GM23338 (cell line): ENCODE results near the gene FBXO47.

Source experiments
- CREB1 ChIP-seq: fragments of 250-450 bp; sonication (Bioruptor Pico); IDR thresholded peaks from 2 replicates; pipeline ENCODE4 v1.5.0; 2020; ENCODE audit warnings: low read depth, mild to moderate bottlenecking, moderate library complexity
- EZH2 ChIP-seq: fragments of 200-600 bp; sonication (generic); IDR thresholded peaks from one replicate; pipeline ENCODE4 v1.8.0; 2017; ENCODE audit warnings: antibody characterized with exemption, mild to moderate bottlenecking, low read depth; ENCODE audit not compliant: unreplicated experiment
- EZH2phosphoT487 ChIP-seq: fragments of 200-600 bp; sonication (generic); IDR thresholded peaks from one replicate; pipeline ENCODE4 v1.8.1; 2018; ENCODE audit warnings: antibody characterized with exemption; ENCODE audit not compliant: unreplicated experiment
- JUNB ChIP-seq: IDR thresholded peaks from one replicate; pipeline ENCODE4 v1.6.1; 2016; ENCODE audit warnings: antibody characterized with exemption; ENCODE audit not compliant: unreplicated experiment
- NANOG ChIP-seq: IDR thresholded peaks from 2 replicates; pipeline ENCODE4 v1.6.1; 2016; ENCODE audit warnings: antibody characterized with exemption, borderline replicate concordance
- POLR2AphosphoS5 ChIP-seq: IDR thresholded peaks from 2 replicates; pipeline ENCODE4 v1.6.1; 2016; ENCODE audit warnings: antibody characterized with exemption, low read depth
- STAT1 ChIP-seq: IDR thresholded peaks from one replicate; pipeline ENCODE4 v1.6.1; 2016; ENCODE audit warnings: antibody characterized with exemption; ENCODE audit not compliant: unreplicated experiment
- ZNF114 ChIP-seq: fragments of 250-450 bp; sonication (Bioruptor Pico); IDR thresholded peaks from 2 replicates; pipeline ENCODE4 v1.5.0; 2020; ENCODE audit warnings: mild to moderate bottlenecking, moderate library complexity
- TF ChIP-seq, protein P1 (sequence below), 2 experiments: fragments of 200-600 bp in 1 of 2; sonication (generic) in 1 of 2; conservative IDR thresholded peaks; 2 replicates each; pipeline versions ENCODE4 v1.5.1 to v1.6.1; 2016 to 2017; ENCODE audit warnings: antibody characterized with exemption in 2 of 2, low read depth in 2 of 2, mild to moderate bottlenecking in 2 of 2, moderate library complexity in 1 of 2
- TF ChIP-seq, protein P2 (sequence below): IDR thresholded peaks from one replicate; pipeline ENCODE4 v1.6.1; 2018; ENCODE audit warnings: antibody characterized with exemption; ENCODE audit not compliant: unreplicated experiment
- TF ChIP-seq, protein P3 (sequence below): IDR thresholded peaks from 2 replicates; pipeline ENCODE4 v1.6.1; 2016; ENCODE audit warnings: antibody characterized with exemption

DNA sequence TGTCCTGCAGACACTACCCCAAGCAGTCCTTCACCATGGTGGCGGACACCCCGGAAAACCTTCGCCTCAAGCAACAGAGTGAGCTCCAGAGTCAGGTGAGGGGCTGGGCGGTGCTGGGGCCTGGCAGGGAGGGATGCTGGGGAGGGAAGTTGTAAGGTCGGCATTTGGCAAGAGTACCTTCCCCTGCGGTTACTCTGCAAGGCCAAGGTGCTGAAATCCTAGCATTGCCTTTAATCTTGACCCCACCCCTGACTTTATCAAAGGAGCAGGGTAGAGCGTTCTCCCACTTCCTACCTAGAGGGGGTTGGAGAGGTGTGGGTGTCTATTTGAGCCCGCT, 76.8 kb downstream of the FBXO47 start:
- TF ChIP-seq, protein P1, sequence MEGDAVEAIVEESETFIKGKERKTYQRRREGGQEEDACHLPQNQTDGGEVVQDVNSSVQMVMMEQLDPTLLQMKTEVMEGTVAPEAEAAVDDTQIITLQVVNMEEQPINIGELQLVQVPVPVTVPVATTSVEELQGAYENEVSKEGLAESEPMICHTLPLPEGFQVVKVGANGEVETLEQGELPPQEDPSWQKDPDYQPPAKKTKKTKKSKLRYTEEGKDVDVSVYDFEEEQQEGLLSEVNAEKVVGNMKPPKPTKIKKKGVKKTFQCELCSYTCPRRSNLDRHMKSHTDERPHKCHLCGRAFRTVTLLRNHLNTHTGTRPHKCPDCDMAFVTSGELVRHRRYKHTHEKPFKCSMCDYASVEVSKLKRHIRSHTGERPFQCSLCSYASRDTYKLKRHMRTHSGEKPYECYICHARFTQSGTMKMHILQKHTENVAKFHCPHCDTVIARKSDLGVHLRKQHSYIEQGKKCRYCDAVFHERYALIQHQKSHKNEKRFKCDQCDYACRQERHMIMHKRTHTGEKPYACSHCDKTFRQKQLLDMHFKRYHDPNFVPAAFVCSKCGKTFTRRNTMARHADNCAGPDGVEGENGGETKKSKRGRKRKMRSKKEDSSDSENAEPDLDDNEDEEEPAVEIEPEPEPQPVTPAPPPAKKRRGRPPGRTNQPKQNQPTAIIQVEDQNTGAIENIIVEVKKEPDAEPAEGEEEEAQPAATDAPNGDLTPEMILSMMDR (conservative IDR thresholded peaks at IDR 0.05; ENCODE audit: low read depth in 2 of 2): no peak
- TF ChIP-seq EZH2phosphoT487 (no peak), EZH2 (no peak), NANOG (no peak), POLR2AphosphoS5 (no peak), CREB1 (CRISPR knock-in tag) (no peak), JUNB (no peak), ZNF114 (CRISPR knock-in tag) (no peak), STAT1 (no peak)
- TF ChIP-seq, protein P2, sequence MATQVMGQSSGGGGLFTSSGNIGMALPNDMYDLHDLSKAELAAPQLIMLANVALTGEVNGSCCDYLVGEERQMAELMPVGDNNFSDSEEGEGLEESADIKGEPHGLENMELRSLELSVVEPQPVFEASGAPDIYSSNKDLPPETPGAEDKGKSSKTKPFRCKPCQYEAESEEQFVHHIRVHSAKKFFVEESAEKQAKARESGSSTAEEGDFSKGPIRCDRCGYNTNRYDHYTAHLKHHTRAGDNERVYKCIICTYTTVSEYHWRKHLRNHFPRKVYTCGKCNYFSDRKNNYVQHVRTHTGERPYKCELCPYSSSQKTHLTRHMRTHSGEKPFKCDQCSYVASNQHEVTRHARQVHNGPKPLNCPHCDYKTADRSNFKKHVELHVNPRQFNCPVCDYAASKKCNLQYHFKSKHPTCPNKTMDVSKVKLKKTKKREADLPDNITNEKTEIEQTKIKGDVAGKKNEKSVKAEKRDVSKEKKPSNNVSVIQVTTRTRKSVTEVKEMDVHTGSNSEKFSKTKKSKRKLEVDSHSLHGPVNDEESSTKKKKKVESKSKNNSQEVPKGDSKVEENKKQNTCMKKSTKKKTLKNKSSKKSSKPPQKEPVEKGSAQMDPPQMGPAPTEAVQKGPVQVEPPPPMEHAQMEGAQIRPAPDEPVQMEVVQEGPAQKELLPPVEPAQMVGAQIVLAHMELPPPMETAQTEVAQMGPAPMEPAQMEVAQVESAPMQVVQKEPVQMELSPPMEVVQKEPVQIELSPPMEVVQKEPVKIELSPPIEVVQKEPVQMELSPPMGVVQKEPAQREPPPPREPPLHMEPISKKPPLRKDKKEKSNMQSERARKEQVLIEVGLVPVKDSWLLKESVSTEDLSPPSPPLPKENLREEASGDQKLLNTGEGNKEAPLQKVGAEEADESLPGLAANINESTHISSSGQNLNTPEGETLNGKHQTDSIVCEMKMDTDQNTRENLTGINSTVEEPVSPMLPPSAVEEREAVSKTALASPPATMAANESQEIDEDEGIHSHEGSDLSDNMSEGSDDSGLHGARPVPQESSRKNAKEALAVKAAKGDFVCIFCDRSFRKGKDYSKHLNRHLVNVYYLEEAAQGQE: no peak
- TF ChIP-seq, protein P3, sequence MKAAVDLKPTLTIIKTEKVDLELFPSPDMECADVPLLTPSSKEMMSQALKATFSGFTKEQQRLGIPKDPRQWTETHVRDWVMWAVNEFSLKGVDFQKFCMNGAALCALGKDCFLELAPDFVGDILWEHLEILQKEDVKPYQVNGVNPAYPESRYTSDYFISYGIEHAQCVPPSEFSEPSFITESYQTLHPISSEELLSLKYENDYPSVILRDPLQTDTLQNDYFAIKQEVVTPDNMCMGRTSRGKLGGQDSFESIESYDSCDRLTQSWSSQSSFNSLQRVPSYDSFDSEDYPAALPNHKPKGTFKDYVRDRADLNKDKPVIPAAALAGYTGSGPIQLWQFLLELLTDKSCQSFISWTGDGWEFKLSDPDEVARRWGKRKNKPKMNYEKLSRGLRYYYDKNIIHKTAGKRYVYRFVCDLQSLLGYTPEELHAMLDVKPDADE: no peak
